ENCODE measurements around the gene HNRNPC.

DNA sequence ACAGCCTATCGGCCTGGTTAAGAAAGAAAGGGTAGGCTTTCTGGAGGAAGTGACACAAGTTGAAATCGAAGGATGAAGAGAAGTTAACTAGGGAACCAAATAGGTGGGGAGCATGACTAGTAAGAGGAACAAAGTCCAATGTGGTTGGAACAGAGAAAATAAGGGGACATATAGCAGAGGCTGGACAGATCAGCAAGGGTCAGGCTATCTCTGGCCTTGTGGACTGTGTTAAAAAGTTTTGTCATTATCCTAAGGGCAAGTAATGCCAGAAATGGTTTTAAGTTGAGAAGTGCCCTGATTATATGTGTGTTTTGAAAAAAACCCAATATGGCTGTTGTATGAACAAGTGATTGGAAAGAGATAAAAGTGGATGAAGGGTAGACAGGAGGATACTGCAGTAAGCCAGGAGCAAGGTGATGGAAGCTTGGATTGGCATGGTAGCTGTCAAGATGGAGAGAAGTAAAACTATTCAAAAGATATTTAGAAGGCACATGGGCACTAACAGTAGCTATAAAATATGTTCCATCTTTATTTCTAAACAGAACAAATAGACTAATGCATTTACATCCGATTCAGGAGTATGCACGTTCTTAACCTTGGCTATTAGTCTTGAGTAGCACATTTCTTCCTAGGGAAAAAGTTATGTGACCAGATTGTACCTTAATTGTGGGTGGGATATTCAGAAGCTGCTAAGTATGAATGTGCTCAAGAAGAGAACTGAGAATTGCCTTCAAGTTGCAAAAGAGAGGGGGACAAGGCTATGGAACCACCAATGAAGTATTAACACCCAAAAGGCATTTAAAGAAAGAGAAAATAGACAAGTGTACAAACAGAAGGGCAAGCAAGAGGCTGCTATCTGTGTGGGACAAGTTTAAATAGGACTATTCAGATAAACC lies 66.5 kb downstream of the HNRNPC start:
- TF ChIP-seq, protein P1, sequence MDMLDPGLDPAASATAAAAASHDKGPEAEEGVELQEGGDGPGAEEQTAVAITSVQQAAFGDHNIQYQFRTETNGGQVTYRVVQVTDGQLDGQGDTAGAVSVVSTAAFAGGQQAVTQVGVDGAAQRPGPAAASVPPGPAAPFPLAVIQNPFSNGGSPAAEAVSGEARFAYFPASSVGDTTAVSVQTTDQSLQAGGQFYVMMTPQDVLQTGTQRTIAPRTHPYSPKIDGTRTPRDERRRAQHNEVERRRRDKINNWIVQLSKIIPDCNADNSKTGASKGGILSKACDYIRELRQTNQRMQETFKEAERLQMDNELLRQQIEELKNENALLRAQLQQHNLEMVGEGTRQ (IDR thresholded peaks at IDR 0.05), result no peak
- TF ChIP-seq KDM1A (IDR thresholded peaks at IDR 0.05; ENCODE audit: low read depth) (no peak), JUN (IDR thresholded peaks at IDR 0.05) (0 out of 5 replicates have a peak, but pooled peaks of 1 of the 2 experiments have one; percentile 30), SMC3 (IDR thresholded peaks at IDR 0.05) (no peak), ESRRA (IDR thresholded peaks at IDR 0.05; ENCODE audit: borderline replicate concordance, low read length) (no peak), CBX2 (IDR thresholded peaks at IDR 0.05; ENCODE audit: borderline replicate concordance, low read depth) (no peak)
- TF ChIP-seq, protein P2, sequence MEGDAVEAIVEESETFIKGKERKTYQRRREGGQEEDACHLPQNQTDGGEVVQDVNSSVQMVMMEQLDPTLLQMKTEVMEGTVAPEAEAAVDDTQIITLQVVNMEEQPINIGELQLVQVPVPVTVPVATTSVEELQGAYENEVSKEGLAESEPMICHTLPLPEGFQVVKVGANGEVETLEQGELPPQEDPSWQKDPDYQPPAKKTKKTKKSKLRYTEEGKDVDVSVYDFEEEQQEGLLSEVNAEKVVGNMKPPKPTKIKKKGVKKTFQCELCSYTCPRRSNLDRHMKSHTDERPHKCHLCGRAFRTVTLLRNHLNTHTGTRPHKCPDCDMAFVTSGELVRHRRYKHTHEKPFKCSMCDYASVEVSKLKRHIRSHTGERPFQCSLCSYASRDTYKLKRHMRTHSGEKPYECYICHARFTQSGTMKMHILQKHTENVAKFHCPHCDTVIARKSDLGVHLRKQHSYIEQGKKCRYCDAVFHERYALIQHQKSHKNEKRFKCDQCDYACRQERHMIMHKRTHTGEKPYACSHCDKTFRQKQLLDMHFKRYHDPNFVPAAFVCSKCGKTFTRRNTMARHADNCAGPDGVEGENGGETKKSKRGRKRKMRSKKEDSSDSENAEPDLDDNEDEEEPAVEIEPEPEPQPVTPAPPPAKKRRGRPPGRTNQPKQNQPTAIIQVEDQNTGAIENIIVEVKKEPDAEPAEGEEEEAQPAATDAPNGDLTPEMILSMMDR (IDR thresholded peaks at IDR 0.05), result no peak
- TF ChIP-seq, protein P3, sequence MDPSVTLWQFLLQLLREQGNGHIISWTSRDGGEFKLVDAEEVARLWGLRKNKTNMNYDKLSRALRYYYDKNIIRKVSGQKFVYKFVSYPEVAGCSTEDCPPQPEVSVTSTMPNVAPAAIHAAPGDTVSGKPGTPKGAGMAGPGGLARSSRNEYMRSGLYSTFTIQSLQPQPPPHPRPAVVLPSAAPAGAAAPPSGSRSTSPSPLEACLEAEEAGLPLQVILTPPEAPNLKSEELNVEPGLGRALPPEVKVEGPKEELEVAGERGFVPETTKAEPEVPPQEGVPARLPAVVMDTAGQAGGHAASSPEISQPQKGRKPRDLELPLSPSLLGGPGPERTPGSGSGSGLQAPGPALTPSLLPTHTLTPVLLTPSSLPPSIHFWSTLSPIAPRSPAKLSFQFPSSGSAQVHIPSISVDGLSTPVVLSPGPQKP (IDR thresholded peaks at IDR 0.05; ENCODE audit: low read depth, low read length), result no peak
- TF ChIP-seq, protein P4, sequence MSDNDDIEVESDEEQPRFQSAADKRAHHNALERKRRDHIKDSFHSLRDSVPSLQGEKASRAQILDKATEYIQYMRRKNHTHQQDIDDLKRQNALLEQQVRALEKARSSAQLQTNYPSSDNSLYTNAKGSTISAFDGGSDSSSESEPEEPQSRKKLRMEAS (IDR thresholded peaks at IDR 0.05), result no peak
